ENCODE results near the gene TMEM202.

The TMEM202 gene

GRCh38 chr15:72445426-72445825 is 47.3 kb downstream of the TMEM202 start:
- TF ChIP-seq CTCF (IDR thresholded peaks at IDR 0.05; ENCODE audit: low read depth, low read length, missing control alignments), result no peak
- no peak for DNase-seq (ENCODE audit: low read depth)
- no peak overlapping the region for H3K4me3 ChIP-seq (ENCODE audit: low read depth, low read length)

- TF ChIP-seq CTCF (IDR thresholded peaks at IDR 0.05; ENCODE audit: low read depth, low read length, missing control alignments), result no peak
- H3K4me3 ChIP-seq (ENCODE audit: low read depth, low read length), result no peak overlapping the region
- no peak for DNase-seq (ENCODE audit: low read depth)
These were observed 52.7 kb downstream of the TMEM202 start for GRCh38 chr15:72450805-72451204.

GRCh38 chr15:72451224-72451623 is 53.1 kb downstream of the TMEM202 start:
- no peak for DNase-seq (ENCODE audit: low read depth)
- H3K4me3 ChIP-seq (ENCODE audit: low read depth, low read length), result no peak overlapping the region
- no peak for TF ChIP-seq CTCF (IDR thresholded peaks at IDR 0.05; ENCODE audit: low read depth, low read length, missing control alignments)

GRCh38 chr15:72456684-72457083 is 58.6 kb downstream of the TMEM202 start:
- no peak for TF ChIP-seq CTCF (IDR thresholded peaks at IDR 0.05; ENCODE audit: low read depth, low read length, missing control alignments)
- no peak overlapping the region for H3K4me3 ChIP-seq (ENCODE audit: low read depth, low read length)
- DNase-seq (ENCODE audit: low read depth), result no peak
